IMR-90 (cell line): ENCODE results near the gene SAFB2. TPM values are rescaled to one million over a fixed set of nuclear protein-coding genes. Genes with fewer than 3 reads are reported as not detected.

Experiments
- ATAC-seq: fragments of 200-7000 bp; cut with Tn5 transposase; 2 replicates; pipeline ENCODE4 v1.9.1; 2020; ENCODE audit warnings: low read depth, mild to moderate bottlenecking, moderate library complexity
- BruUV-seq: library from RNA; stranded (reverse); fragments of 400-500 nt; replicated peaks from 2 replicates; lab custom pipeline; 2021; lab: Mats Ljungman, UMichigan
- CTCF ChIA-PET: fragments of 300-600 bp; formaldehyde crosslinking; extraction: SDS; loops from one replicate; lab custom pipeline; 2021; ENCODE audit warnings: antibody characterized with exemption; lab: Yijun Ruan, JAX
- POLR2A ChIA-PET: fragments of 300-600 bp; sonication (Branson Sonifier 250); formaldehyde crosslinking; loops from one replicate; lab custom pipeline; 2022; ENCODE audit warnings: antibody characterized with exemption; ENCODE audit not compliant: unreplicated experiment; lab: Charles Lee
- DNase-seq: peaks from one replicate; pipeline ENCODE4 v3.0.0; 2013
- H2AFZ ChIP-seq: replicated peaks from 2 replicates; pipeline ENCODE3; 2013; ENCODE audit warnings: low read length, mild to moderate bottlenecking; ENCODE audit not compliant: poor library complexity
- H2AK5ac ChIP-seq: 2 replicates; pipeline ENCODE4 v1.6.1; 2013; ENCODE audit warnings: low read depth, low read length, inconsistent platforms
- H2AK9ac ChIP-seq: replicated peaks from 2 replicates; pipeline ENCODE3; 2013; ENCODE audit warnings: mild to moderate bottlenecking, low read depth, low read length, moderate library complexity; ENCODE audit not compliant: poor library complexity
- H2BK120ac ChIP-seq: 2 replicates; pipeline ENCODE4 v1.6.1; 2013; ENCODE audit warnings: low read depth, low read length, inconsistent platforms
- H2BK15ac ChIP-seq: 3 replicates; pipeline ENCODE4 v1.6.1; 2013; ENCODE audit warnings: low read depth, low read length, inconsistent platforms
- H2BK20ac ChIP-seq: 2 replicates; pipeline ENCODE4 v1.6.1; 2013; ENCODE audit warnings: low read depth, mild to moderate bottlenecking, inconsistent platforms, low read length, moderate library complexity
- H2BK5ac ChIP-seq: 2 replicates; pipeline ENCODE4 v1.6.1; 2013; ENCODE audit warnings: mild to moderate bottlenecking, low read depth, low read length, inconsistent platforms; ENCODE audit not compliant: poor library complexity, severe bottlenecking
- H3K14ac ChIP-seq: replicated peaks from 2 replicates; pipeline ENCODE4 v1.6.1; 2013; ENCODE audit warnings: low read depth, low read length, inconsistent platforms
- H3K18ac ChIP-seq: 2 replicates; pipeline ENCODE4 v1.6.1; 2013; ENCODE audit warnings: low read depth, low read length, control low read depth
- H3K23ac ChIP-seq: 2 replicates; pipeline ENCODE4 v1.6.1; 2013; ENCODE audit warnings: low read depth, low read length, inconsistent platforms
- H3K27ac ChIP-seq: 2 replicates; pipeline ENCODE4 v1.5.1; 2013; ENCODE audit warnings: mild to moderate bottlenecking, control low read depth, low read length; ENCODE audit not compliant: insufficient read depth
- H3K27me3 ChIP-seq: 2 replicates; pipeline ENCODE4 v1.6.1; 2013; ENCODE audit warnings: low read length; ENCODE audit not compliant: control insufficient read depth, insufficient read depth
- H3K36me3 ChIP-seq: 2 replicates; pipeline ENCODE4 v1.6.1; 2013; ENCODE audit warnings: low read length, mixed read lengths; ENCODE audit not compliant: control insufficient read depth, insufficient read depth
- H3K4ac ChIP-seq: 2 replicates; pipeline ENCODE4 v1.6.1; 2013; ENCODE audit warnings: low read depth, low read length, inconsistent platforms
- H3K4me1 ChIP-seq: 2 replicates; pipeline ENCODE4 v1.6.1; 2013; ENCODE audit warnings: low read length, mixed read lengths; ENCODE audit not compliant: control insufficient read depth, insufficient read depth
- H3K4me2 ChIP-seq: 2 replicates; pipeline ENCODE4 v1.6.1; 2013; ENCODE audit warnings: low read depth, mild to moderate bottlenecking, control low read depth, low read length, moderate library complexity
- H3K4me3 ChIP-seq: 2 replicates; pipeline ENCODE4 v1.5.1; 2013; ENCODE audit warnings: low read depth, mild to moderate bottlenecking, control low read depth, low read length, moderate library complexity; ENCODE audit not compliant: insufficient read depth
- H3K56ac ChIP-seq: 2 replicates; pipeline ENCODE4 v1.6.1; 2013; ENCODE audit warnings: low read length, inconsistent platforms; ENCODE audit not compliant: insufficient read depth; ENCODE audit errors: extremely low read depth
- H3K79me1 ChIP-seq, 2 experiments: 2 replicates each; pipeline ENCODE4 v1.6.1; 2013; ENCODE audit warnings: low read length in 2 of 2, inconsistent platforms in 1 of 2, low read depth in 1 of 2
- H3K9ac ChIP-seq: 2 replicates; pipeline ENCODE4 v1.6.1; 2013; ENCODE audit warnings: low read depth, low read length, control low read depth
- H3K9me1 ChIP-seq: 2 replicates; pipeline ENCODE4 v1.6.1; 2013; ENCODE audit warnings: low read length, inconsistent platforms; ENCODE audit not compliant: insufficient read depth
- H3K9me3 ChIP-seq: 2 replicates; pipeline ENCODE4 v1.6.1; 2013; ENCODE audit warnings: low read length; ENCODE audit not compliant: control insufficient read depth, insufficient read depth
- H4K20me1 ChIP-seq: 2 replicates; pipeline ENCODE4 v1.6.1; 2013; ENCODE audit warnings: low read length, inconsistent platforms; ENCODE audit not compliant: insufficient read depth
- H4K5ac ChIP-seq: 2 replicates; pipeline ENCODE4 v1.6.1; 2013; ENCODE audit warnings: mild to moderate bottlenecking, low read depth, low read length, control low read depth
- H4K8ac ChIP-seq, 2 experiments: 2 replicates each; pipeline ENCODE4 v1.6.1; 2013; ENCODE audit warnings: low read depth in 2 of 2, low read length in 2 of 2, control low read depth in 1 of 2, inconsistent platforms in 1 of 2
- H4K91ac ChIP-seq: 2 replicates; pipeline ENCODE4 v1.6.1; 2013; ENCODE audit warnings: low read depth, low read length, inconsistent platforms; ENCODE audit not compliant: insufficient read depth
- BHLHE40 ChIP-seq: fragments of 150-350 bp; IDR thresholded peaks from 2 replicates; pipeline ENCODE4 v1.6.1; 2016; ENCODE audit warnings: mild to moderate bottlenecking, low read depth, low read length
- CEBPB ChIP-seq: IDR thresholded peaks from 2 replicates; pipeline ENCODE4 v1.6.1; 2012; ENCODE audit warnings: low read depth, low read length, improper control_type of control experiment
- CHD1 ChIP-seq: IDR thresholded peaks from 2 replicates; pipeline ENCODE4 v1.6.1; 2012; ENCODE audit warnings: low read depth, low read length, improper control_type of control experiment
- FOS ChIP-seq: fragments of 150-350 bp; IDR thresholded peaks from 2 replicates; pipeline ENCODE4 v1.6.1; 2016; ENCODE audit warnings: low read depth, low read length
- MXI1 ChIP-seq: IDR thresholded peaks from 2 replicates; pipeline ENCODE4 v1.6.1; 2012; ENCODE audit warnings: low read depth, mild to moderate bottlenecking, low read length, moderate library complexity, borderline replicate concordance
- NFE2L2 ChIP-seq: fragments of 150-350 bp; IDR thresholded peaks from 2 replicates; pipeline ENCODE4 v1.6.1; 2016; ENCODE audit warnings: low read depth, mild to moderate bottlenecking, low read length
- POLR2A ChIP-seq: IDR thresholded peaks from 2 replicates; pipeline ENCODE4 v1.6.1; 2012; ENCODE audit warnings: mild to moderate bottlenecking, low read depth, low read length
- RAD21 ChIP-seq: IDR thresholded peaks from 2 replicates; pipeline ENCODE4 v1.6.1; 2012; ENCODE audit warnings: low read length, improper control_type of control experiment
- RCOR1 ChIP-seq: IDR thresholded peaks from 2 replicates; pipeline ENCODE4 v1.6.1; 2012; ENCODE audit warnings: mild to moderate bottlenecking, low read length, improper control_type of control experiment; ENCODE audit not compliant: insufficient replicate concordance
- RFX5 ChIP-seq: IDR thresholded peaks from 2 replicates; pipeline ENCODE4 v1.8.0; 2012; ENCODE audit warnings: low read depth, mild to moderate bottlenecking, low read length, moderate library complexity
- SMC3 ChIP-seq: fragments of 150-350 bp; IDR thresholded peaks from 2 replicates; pipeline ENCODE4 v1.6.1; 2016; ENCODE audit warnings: low read depth, mild to moderate bottlenecking, antibody characterized with exemption, low read length, moderate library complexity
- WGBS, 2 experiments: methylation state at CpG; one replicate each; pipeline versions ENCODE4 v1.1.5 to v1.1.7; 2013; ENCODE audit warnings: missing lambda C conversion rate in 2 of 2; ENCODE audit not compliant: insufficient read length in 1 of 2; ENCODE audit errors: extremely low coverage in 2 of 2; 5-methylcytosine and 5-hydroxymethylcytosine counted together
- dilution Hi-C: fragments of 300-500 bp; cut with HindIII; formaldehyde crosslinking; loops from one replicate; pipeline ENCODE4 v1.14.3; 2018; ENCODE audit warnings: low sequenced_read_pairs; ENCODE audit not compliant: unreplicated experiment
- in situ Hi-C: fragments of 300-500 bp; cut with MboI; formaldehyde crosslinking; loops from 3 replicates; pipeline ENCODE4 v1.14.3; 2019; ENCODE audit warnings: low sequenced_read_pairs, inconsistent platforms, mixed read lengths
- intact Hi-C: fragments of 100-400 bp; cut with micrococcal nuclease; formaldehyde crosslinking; loops from 2 replicates; pipeline ENCODE4 v1.10.0; 2022
- polyA plus RNA-seq, 3 experiments: library from polyadenylated mRNA; depleted of rRNA; stranded (reverse); fragments of >200 nt; gene quantifications; 2 replicates each; pipeline ENCODE4 v1.2.3, GENCODE V29; 2012; ENCODE audit warnings: low replicate concordance in 1 of 3
- total RNA-seq: library from RNA; depleted of rRNA; stranded (reverse); fragments of >200 nt; gene quantifications from 2 replicates; pipeline ENCODE4 v1.2.3, GENCODE V29; 2012
- TF ChIP-seq, protein P1 (sequence below): conservative IDR thresholded peaks from 2 replicates; pipeline ENCODE4 v1.5.1; 2012; ENCODE audit warnings: mild to moderate bottlenecking, low read depth, low read length, improper control_type of control experiment

The SAFB2 gene
- total and polyA plus RNA-seq, 2 of the 4 experiments (the other 2 are of a cell fraction): 11.8 to 26.2 TPM

DNA sequence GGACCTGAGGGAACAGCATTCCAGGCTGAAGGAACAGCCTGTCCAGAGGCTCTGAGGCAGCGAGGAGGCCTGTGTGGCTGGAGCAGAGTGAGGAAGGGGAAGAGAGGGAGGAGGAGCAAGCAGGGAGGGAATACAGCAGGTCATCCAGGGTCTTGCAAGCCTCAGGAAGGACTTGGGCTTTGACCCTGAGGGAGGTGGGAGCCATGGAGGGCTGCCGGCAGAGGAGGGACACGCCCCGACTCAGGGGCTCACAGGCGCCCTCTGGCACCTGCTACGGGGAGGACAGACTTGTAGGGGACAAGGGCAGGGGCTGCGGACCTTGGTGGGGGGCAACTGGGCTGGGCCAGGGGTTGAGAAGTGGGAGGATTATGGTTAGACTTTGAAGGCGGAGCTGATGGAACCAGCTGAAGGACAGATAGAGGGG lies 59.6 kb downstream of the SAFB2 start:
- Histone ChIP-seq H3K23ac (no peak overlapping the region), H4K5ac (no peak overlapping the region), H3K36me3 (no peaks in the 10 kb centered on the region), H3K27ac (no peak overlapping the region), H3K9me3 (peaks cover 10% of the 10 kb centered on the region; the same call in 1 of the 2 replicates), H2AK9ac (no peak overlapping the region), H2BK15ac (no peak overlapping the region), H3K4ac (no peak overlapping the region), H2AK5ac (no peak overlapping the region), H3K27me3 (peaks cover 58% of the 10 kb centered on the region), H3K9me1 (no peaks in the 10 kb centered on the region), H4K8ac (no peak overlapping the region), H2BK5ac (no peak overlapping the region), H2AFZ (no peak overlapping the region), H4K20me1 (no peaks in the 10 kb centered on the region), H3K56ac (no peak overlapping the region), H3K4me1 (peaks cover 2% of the 10 kb centered on the region; the same call in 1 of the 2 replicates), H4K91ac (no peak overlapping the region), H3K14ac (no peak overlapping the region), H3K9ac (no peak overlapping the region), H2BK120ac (no peak overlapping the region), H3K79me1 (no peaks in the 10 kb centered on the region), H3K4me2 (no peak overlapping the region), H3K18ac (no peak overlapping the region), H2BK20ac (no peak overlapping the region), H3K4me3 (no peak overlapping the region)
- TF ChIP-seq RCOR1 (no peak), POLR2A (no peak), RFX5 (no peak), FOS (no peak), RAD21 (no peak), CHD1 (no peak), CEBPB (no peak), BHLHE40 (no peak), NFE2L2 (no peak), MXI1 (no peak), SMC3 (no peak)
- TF ChIP-seq, protein P1, sequence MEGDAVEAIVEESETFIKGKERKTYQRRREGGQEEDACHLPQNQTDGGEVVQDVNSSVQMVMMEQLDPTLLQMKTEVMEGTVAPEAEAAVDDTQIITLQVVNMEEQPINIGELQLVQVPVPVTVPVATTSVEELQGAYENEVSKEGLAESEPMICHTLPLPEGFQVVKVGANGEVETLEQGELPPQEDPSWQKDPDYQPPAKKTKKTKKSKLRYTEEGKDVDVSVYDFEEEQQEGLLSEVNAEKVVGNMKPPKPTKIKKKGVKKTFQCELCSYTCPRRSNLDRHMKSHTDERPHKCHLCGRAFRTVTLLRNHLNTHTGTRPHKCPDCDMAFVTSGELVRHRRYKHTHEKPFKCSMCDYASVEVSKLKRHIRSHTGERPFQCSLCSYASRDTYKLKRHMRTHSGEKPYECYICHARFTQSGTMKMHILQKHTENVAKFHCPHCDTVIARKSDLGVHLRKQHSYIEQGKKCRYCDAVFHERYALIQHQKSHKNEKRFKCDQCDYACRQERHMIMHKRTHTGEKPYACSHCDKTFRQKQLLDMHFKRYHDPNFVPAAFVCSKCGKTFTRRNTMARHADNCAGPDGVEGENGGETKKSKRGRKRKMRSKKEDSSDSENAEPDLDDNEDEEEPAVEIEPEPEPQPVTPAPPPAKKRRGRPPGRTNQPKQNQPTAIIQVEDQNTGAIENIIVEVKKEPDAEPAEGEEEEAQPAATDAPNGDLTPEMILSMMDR: no peak
- ChIA-PET CTCF (no interaction called here), POLR2A (no interaction called here)
- ATAC-seq (no peak), DNase-seq (no peak)
- in situ Hi-C loops: no loop called here
- no CpG with 5 or more reads among the region's 8 CpGs for WGBS, 2 experiments
- dilution Hi-C loops: no loop called here
- intact Hi-C loops: no loop called here
- no TSS peak for BruUV-seq
